Measurements from ENCODE around the gene PAIP1. TPM values are rescaled to one million over a fixed set of nuclear protein-coding genes. Genes with fewer than 3 reads are reported as not detected.

The PAIP1 gene
- total RNA-seq, 1 donor from 2014 or later, result 213 TPM

GRCh38 chr5:43588842-43589241, 32.0 kb upstream of the PAIP1 start:
- Histone ChIP-seq H3K36me3 (no peaks in the 10 kb centered on the region), H2AFZ (replicated peaks) (no peak overlapping the region), H3K9me3 (ENCODE audit: low read depth) (no peaks in the 10 kb centered on the region), H3K9ac (no peak overlapping the region), H3K4me1 (no peaks in the 10 kb centered on the region), H3F3A (ENCODE audit: low read depth) (no peaks in the 10 kb centered on the region), H3K4me2 (no peak overlapping the region), H3K4me3 (no peak overlapping the region), H3K27me3 (no peaks in the 10 kb centered on the region), H4K20me1 (ENCODE audit: low read depth) (no peaks in the 10 kb centered on the region), H3K79me2 (ENCODE audit: low read depth) (no peaks in the 10 kb centered on the region), H3K27ac (no peak overlapping the region)
- H3K4me1 Mint-ChIP-seq, result no peaks in the 10 kb centered on the region
- no peaks in the 10 kb centered on the region for H3K27me3 Mint-ChIP-seq (ENCODE audit: insufficient read depth, low read depth)
- TF ChIP-seq EZH2 (IDR thresholded peaks at IDR 0.05) (no peak), EZH2phosphoT487 (IDR thresholded peaks at IDR 0.05) (no peak)
- H3K4me3 Mint-ChIP-seq, result no peak overlapping the region
- peaks cover 20% of the 10 kb centered on the region for H3K36me3 Mint-ChIP-seq
- H3K27ac Mint-ChIP-seq, result no peak overlapping the region
- peaks cover 11% of the 10 kb centered on the region for H3K9me3 Mint-ChIP-seq
- no peak for DNase-seq (ENCODE audit: low spot score)

GRCh38 chr5:43584166-43584699, 27.4 kb upstream of the PAIP1 start:
- no peak overlapping the region for H3K4me3 Mint-ChIP-seq

DNA sequence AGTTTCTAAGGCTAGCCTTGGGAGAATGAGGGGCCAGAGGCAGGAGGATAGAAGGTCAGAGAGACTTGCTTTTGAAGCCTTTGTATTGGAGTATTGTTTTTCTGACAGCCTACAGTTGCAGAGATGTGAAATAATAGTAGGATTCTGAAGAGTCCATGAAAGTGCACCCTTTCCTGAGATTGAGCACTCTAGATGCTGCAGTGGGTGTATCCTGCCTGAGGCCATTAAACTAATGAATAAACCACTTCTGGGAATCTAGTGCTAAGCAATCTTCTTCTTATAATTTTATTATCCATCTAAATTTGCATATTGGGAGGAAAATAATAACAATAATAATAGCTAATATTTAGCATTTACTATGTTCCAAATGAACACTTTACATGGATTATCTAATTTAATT, 26.8 kb upstream of the PAIP1 start:
- H3K4me1 ChIP-seq, result no peaks in the 10 kb centered on the region
- no peak overlapping the region for H3K27ac ChIP-seq
- TF ChIP-seq EZH2phosphoT487 (IDR thresholded peaks at IDR 0.05), result no peak
- TF ChIP-seq, protein P1, sequence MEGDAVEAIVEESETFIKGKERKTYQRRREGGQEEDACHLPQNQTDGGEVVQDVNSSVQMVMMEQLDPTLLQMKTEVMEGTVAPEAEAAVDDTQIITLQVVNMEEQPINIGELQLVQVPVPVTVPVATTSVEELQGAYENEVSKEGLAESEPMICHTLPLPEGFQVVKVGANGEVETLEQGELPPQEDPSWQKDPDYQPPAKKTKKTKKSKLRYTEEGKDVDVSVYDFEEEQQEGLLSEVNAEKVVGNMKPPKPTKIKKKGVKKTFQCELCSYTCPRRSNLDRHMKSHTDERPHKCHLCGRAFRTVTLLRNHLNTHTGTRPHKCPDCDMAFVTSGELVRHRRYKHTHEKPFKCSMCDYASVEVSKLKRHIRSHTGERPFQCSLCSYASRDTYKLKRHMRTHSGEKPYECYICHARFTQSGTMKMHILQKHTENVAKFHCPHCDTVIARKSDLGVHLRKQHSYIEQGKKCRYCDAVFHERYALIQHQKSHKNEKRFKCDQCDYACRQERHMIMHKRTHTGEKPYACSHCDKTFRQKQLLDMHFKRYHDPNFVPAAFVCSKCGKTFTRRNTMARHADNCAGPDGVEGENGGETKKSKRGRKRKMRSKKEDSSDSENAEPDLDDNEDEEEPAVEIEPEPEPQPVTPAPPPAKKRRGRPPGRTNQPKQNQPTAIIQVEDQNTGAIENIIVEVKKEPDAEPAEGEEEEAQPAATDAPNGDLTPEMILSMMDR (IDR thresholded peaks at IDR 0.05), result no peak
- TF ChIP-seq EZH2 (IDR thresholded peaks at IDR 0.05), result no peak
- Mint-ChIP-seq H3K27me3 (ENCODE audit: insufficient read depth, low read depth) (no peaks in the 10 kb centered on the region), H3K4me3 (no peak overlapping the region), H3K4me1 (no peaks in the 10 kb centered on the region), H3K36me3 (peaks cover 25% of the 10 kb centered on the region), H3K27ac (no peak overlapping the region), H3K9me3 (peaks cover 8% of the 10 kb centered on the region)
- H3K79me2 ChIP-seq (ENCODE audit: low read depth), result no peaks in the 10 kb centered on the region
- no peak overlapping the region for H2AFZ ChIP-seq (replicated peaks)
- no peaks in the 10 kb centered on the region for H3K27me3 ChIP-seq
- DNase-seq (ENCODE audit: low spot score), result no peak
- H3F3A ChIP-seq (ENCODE audit: low read depth), result no peaks in the 10 kb centered on the region
- H3K9me3 ChIP-seq (ENCODE audit: low read depth), result no peaks in the 10 kb centered on the region
- no peaks in the 10 kb centered on the region for H3K36me3 ChIP-seq
- no peak overlapping the region for H3K4me2 ChIP-seq
- H3K9ac ChIP-seq, result no peak overlapping the region
- H3K4me3 ChIP-seq, result no peak overlapping the region
- H4K20me1 ChIP-seq (ENCODE audit: low read depth), result no peaks in the 10 kb centered on the region

More at GRCh38 chr5:43584166-43584699, 27.4 kb upstream of the PAIP1 start:
- Mint-ChIP-seq H3K27ac (no peak overlapping the region), H3K4me1 (no peaks in the 10 kb centered on the region), H3K36me3 (peaks cover 28% of the 10 kb centered on the region), H3K27me3 (ENCODE audit: insufficient read depth, low read depth) (no peaks in the 10 kb centered on the region), H3K9me3 (peaks cover 11% of the 10 kb centered on the region)
- Histone ChIP-seq H3K4me1 (no peaks in the 10 kb centered on the region), H3K4me3 (no peak overlapping the region), H3K9me3 (ENCODE audit: low read depth) (no peaks in the 10 kb centered on the region), H3K79me2 (ENCODE audit: low read depth) (no peaks in the 10 kb centered on the region), H4K20me1 (ENCODE audit: low read depth) (no peaks in the 10 kb centered on the region), H3K27me3 (no peaks in the 10 kb centered on the region), H3K27ac (no peak overlapping the region), H2AFZ (replicated peaks) (no peak overlapping the region), H3K9ac (no peak overlapping the region), H3K4me2 (no peak overlapping the region), H3F3A (ENCODE audit: low read depth) (no peaks in the 10 kb centered on the region), H3K36me3 (no peaks in the 10 kb centered on the region)
- no peak for DNase-seq (ENCODE audit: low spot score)
- no peak for TF ChIP-seq EZH2phosphoT487 (IDR thresholded peaks at IDR 0.05)
- TF ChIP-seq, protein P1 (IDR thresholded peaks at IDR 0.05), result no peak
- no peak for TF ChIP-seq EZH2 (IDR thresholded peaks at IDR 0.05)
